ENCODE results near the gene TMEM245. TPM values are rescaled to one million over a fixed set of nuclear protein-coding genes. Genes with fewer than 3 reads are reported as not detected.
"Not testable (repeated sequence)": the region's sequence is repeated elsewhere in the genome, so short reads cannot be mapped to it uniquely, and the experiment has no call there.

The TMEM245 gene
- total RNA-seq, 1 experiment from 2014 or later: 34.8 TPM

DNA sequence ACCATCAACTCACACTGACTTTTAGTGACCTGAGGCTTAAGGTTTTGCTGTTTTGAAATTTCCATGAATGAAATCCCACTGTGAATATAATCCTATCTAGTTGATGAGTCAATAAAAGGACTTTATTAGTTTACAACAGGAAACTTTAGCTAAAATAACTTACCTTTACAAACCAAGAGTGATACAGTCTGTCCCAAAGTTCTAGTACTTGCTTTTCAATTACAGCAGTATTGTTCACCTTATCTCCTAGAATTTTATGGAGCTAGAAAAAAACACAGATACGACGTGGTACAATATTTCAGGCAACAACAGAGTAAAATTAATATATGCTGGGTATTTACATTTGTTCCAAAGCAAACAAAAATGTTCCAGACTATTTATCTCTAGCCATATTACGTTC lies 59.6 kb downstream of the TMEM245 start:
- H3K36me3 ChIP-seq (ENCODE audit: control insufficient read depth in 1 of 2, insufficient read depth in 2 of 2, low read length in 2 of 2): peaks cover 15 to 29% of the 10 kb centered on the region in 2 experiments; a peak in 3 of 4 replicates
- RAD21 ChIA-PET (ENCODE audit: low non-redundant PET in 1 of 2, low total read pairs in 2 of 2, uncharacterized antibody in 2 of 2, unreplicated experiment in 2 of 2): no interaction called here

GRCh38 chr9:109053121-109053520 lies 66.6 kb downstream of the TMEM245 start:
- H3K9ac ChIP-seq (ENCODE audit: low read length); H3K79me2 ChIP-seq (ENCODE audit: insufficient read depth, low read length); BruUV-seq (replicated peaks); H3K4me3 ChIP-seq (replicated peaks in 1 of 2; ENCODE audit: low read depth in 1 of 2, low read length in 2 of 2); CTCF ChIA-PET; H3K27ac ChIP-seq (ENCODE audit: low read depth, low read length); H3K9me2 ChIP-seq (ENCODE audit: insufficient read depth); DNase-seq (ENCODE audit: low read depth, low spot score); H3K9me3 ChIP-seq (ENCODE audit: control insufficient read depth in 1 of 2, insufficient read depth in 1 of 2, low read depth in 1 of 2, low read length in 2 of 2); H4K20me1 ChIP-seq (ENCODE audit: insufficient read depth); H3K4me2 ChIP-seq (ENCODE audit: low read length); H3K4me1 ChIP-seq (ENCODE audit: control insufficient read depth in 1 of 2, insufficient read depth in 2 of 2, low read length in 2 of 2); intact Hi-C loops (cut with micrococcal nuclease); ATAC-seq; POLR2A ChIA-PET; H2AFZ ChIP-seq (ENCODE audit: low read depth, low read length, poor library complexity, severe bottlenecking); RAD21 ChIA-PET (ENCODE audit: low non-redundant PET in 1 of 2, low total read pairs in 2 of 2, uncharacterized antibody in 2 of 2, unreplicated experiment in 2 of 2); H3K27me3 ChIP-seq (ENCODE audit: insufficient read depth, low read length): not testable (repeated sequence)
- peaks cover 25 to 35% of the 10 kb centered on the region in 2 experiments; a peak in 2 of 4 replicates for H3K36me3 ChIP-seq (ENCODE audit: control insufficient read depth in 1 of 2, insufficient read depth in 2 of 2, low read length in 2 of 2)

More for the DNA sequence above, 59.6 kb downstream of the TMEM245 start:
- no TSS peak for BruUV-seq (replicated peaks)
- intact Hi-C loops (cut with micrococcal nuclease): no loop called here
- H2AFZ ChIP-seq (ENCODE audit: low read depth, low read length, poor library complexity, severe bottlenecking): no peak overlapping the region
- no peak overlapping the region for H3K4me2 ChIP-seq (ENCODE audit: low read length)
- H4K20me1 ChIP-seq (ENCODE audit: insufficient read depth): no peaks in the 10 kb centered on the region
- CTCF ChIA-PET: no interaction called here
- no peak overlapping the region for H3K4me3 ChIP-seq (replicated peaks in 1 of 2; ENCODE audit: low read depth in 1 of 2, low read length in 2 of 2)
- H3K9me3 ChIP-seq (ENCODE audit: control insufficient read depth in 1 of 2, insufficient read depth in 1 of 2, low read depth in 1 of 2, low read length in 2 of 2): no peaks in the 10 kb centered on the region
- peaks cover 0 to 19% of the 10 kb centered on the region in 2 experiments; a peak in 1 of 4 replicates for H3K4me1 ChIP-seq (ENCODE audit: control insufficient read depth in 1 of 2, insufficient read depth in 2 of 2, low read length in 2 of 2)
- DNase-seq (ENCODE audit: low read depth, low spot score) (no peak), ATAC-seq (no peak)
- H3K27ac ChIP-seq (ENCODE audit: low read depth, low read length): no peak overlapping the region
- no peaks in the 10 kb centered on the region for H3K27me3 ChIP-seq (ENCODE audit: insufficient read depth, low read length)
- no peak for TF ChIP-seq YY1 (IDR thresholded peaks at IDR 0.05; ENCODE audit: extremely low read depth, insufficient replicate concordance, low read depth, low read length)
- no peak for TF ChIP-seq POLR2AphosphoS5 (IDR thresholded peaks at IDR 0.05; ENCODE audit: low read depth, low read length)
- TF ChIP-seq ZFX (IDR thresholded peaks at IDR 0.05): no peak
- TF ChIP-seq EZH2 (IDR thresholded peaks at IDR 0.05): no peak
- TF ChIP-seq ZNF274 (IDR thresholded peaks at IDR 0.05; ENCODE audit: low read depth, low read length): no peak
- TF ChIP-seq, protein P1, sequence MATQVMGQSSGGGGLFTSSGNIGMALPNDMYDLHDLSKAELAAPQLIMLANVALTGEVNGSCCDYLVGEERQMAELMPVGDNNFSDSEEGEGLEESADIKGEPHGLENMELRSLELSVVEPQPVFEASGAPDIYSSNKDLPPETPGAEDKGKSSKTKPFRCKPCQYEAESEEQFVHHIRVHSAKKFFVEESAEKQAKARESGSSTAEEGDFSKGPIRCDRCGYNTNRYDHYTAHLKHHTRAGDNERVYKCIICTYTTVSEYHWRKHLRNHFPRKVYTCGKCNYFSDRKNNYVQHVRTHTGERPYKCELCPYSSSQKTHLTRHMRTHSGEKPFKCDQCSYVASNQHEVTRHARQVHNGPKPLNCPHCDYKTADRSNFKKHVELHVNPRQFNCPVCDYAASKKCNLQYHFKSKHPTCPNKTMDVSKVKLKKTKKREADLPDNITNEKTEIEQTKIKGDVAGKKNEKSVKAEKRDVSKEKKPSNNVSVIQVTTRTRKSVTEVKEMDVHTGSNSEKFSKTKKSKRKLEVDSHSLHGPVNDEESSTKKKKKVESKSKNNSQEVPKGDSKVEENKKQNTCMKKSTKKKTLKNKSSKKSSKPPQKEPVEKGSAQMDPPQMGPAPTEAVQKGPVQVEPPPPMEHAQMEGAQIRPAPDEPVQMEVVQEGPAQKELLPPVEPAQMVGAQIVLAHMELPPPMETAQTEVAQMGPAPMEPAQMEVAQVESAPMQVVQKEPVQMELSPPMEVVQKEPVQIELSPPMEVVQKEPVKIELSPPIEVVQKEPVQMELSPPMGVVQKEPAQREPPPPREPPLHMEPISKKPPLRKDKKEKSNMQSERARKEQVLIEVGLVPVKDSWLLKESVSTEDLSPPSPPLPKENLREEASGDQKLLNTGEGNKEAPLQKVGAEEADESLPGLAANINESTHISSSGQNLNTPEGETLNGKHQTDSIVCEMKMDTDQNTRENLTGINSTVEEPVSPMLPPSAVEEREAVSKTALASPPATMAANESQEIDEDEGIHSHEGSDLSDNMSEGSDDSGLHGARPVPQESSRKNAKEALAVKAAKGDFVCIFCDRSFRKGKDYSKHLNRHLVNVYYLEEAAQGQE (IDR thresholded peaks at IDR 0.05; ENCODE audit: low read depth): no peak
- no peaks in the 10 kb centered on the region for H3K9me2 ChIP-seq (ENCODE audit: insufficient read depth)
- H3K9ac ChIP-seq (ENCODE audit: low read length): no peak overlapping the region
- no peaks in the 10 kb centered on the region; the same call in 1 of the 2 replicates for H3K79me2 ChIP-seq (ENCODE audit: insufficient read depth, low read length)
- POLR2A ChIA-PET: no interaction called here
